ENCODE results near the gene GOLGA7B.

Gene GOLGA7B

GRCh38 chr10:97868134-97868685 is 18.6 kb downstream of the GOLGA7B start:
- no peak for DNase-seq (ENCODE audit: low spot score)

GRCh38 chr10:97869091-97870042 is 19.7 kb downstream of the GOLGA7B start:
- DNase-seq (ENCODE audit: low spot score), result peak; percentile 61

GRCh38 chr10:97870990-97871389 is 21.3 kb downstream of the GOLGA7B start:
- no peak for DNase-seq (ENCODE audit: low spot score)

GRCh38 chr10:97873569-97873968 is 23.9 kb downstream of the GOLGA7B start:
- no peak for DNase-seq (ENCODE audit: low spot score)

GRCh38 chr10:97874332-97874731 is 24.7 kb downstream of the GOLGA7B start:
- DNase-seq (ENCODE audit: low spot score), result no peak

- DNase-seq (ENCODE audit: low spot score), result no peak
Observed at GRCh38 chr10:97875391-97875790, 25.7 kb downstream of the GOLGA7B start.

- no peak for DNase-seq (ENCODE audit: low spot score)
Observed at GRCh38 chr10:97876402-97876801, 26.8 kb downstream of the GOLGA7B start.

GRCh38 chr10:97879241-97879640 is 29.6 kb downstream of the GOLGA7B start:
- DNase-seq (ENCODE audit: low spot score), result no peak

GRCh38 chr10:97880109-97880508 is 30.5 kb downstream of the GOLGA7B start:
- no peak for DNase-seq (ENCODE audit: low spot score)

- no peak for DNase-seq (ENCODE audit: low spot score)
Observed at GRCh38 chr10:97882142-97883091, 32.8 kb downstream of the GOLGA7B start.

- DNase-seq (ENCODE audit: low spot score), result no peak
Observed at GRCh38 chr10:97883092-97883485, 33.4 kb downstream of the GOLGA7B start.

GRCh38 chr10:97886286-97886685 is 36.6 kb downstream of the GOLGA7B start:
- no peak for DNase-seq (ENCODE audit: low spot score)

- DNase-seq (ENCODE audit: low spot score), result no peak
Observed at GRCh38 chr10:97887399-97887798, 37.8 kb downstream of the GOLGA7B start.

- DNase-seq (ENCODE audit: low spot score), result no peak
Observed at GRCh38 chr10:97888134-97888533, 38.5 kb downstream of the GOLGA7B start.

GRCh38 chr10:97888641-97889262 is 39.1 kb downstream of the GOLGA7B start:
- DNase-seq (ENCODE audit: low spot score), result no peak

- DNase-seq (ENCODE audit: low spot score), result no peak
Observed at GRCh38 chr10:97889461-97890265, 40.0 kb downstream of the GOLGA7B start.

GRCh38 chr10:97891497-97892167 is 42.0 kb downstream of the GOLGA7B start:
- DNase-seq (ENCODE audit: low spot score), result no peak

GRCh38 chr10:97892506-97892905 is 42.9 kb downstream of the GOLGA7B start:
- DNase-seq (ENCODE audit: low spot score), result no peak

- DNase-seq (ENCODE audit: low spot score), result no peak
Observed at GRCh38 chr10:97892939-97893338, 43.3 kb downstream of the GOLGA7B start.

- DNase-seq (ENCODE audit: low spot score), result no peak
Observed at GRCh38 chr10:97894092-97894491, 44.4 kb downstream of the GOLGA7B start.

All from germinal center (tissue), 1 donor.